Body of pancreas (tissue), 4 donors: ENCODE results near the gene RNF212. TPM values are rescaled to one million over a fixed set of nuclear protein-coding genes. Genes with fewer than 3 reads are reported as not detected.
"Not testable (repeated sequence)": the region's sequence is repeated elsewhere in the genome, so short reads cannot be mapped to it uniquely, and the experiment has no call there.

Experiments used
- ATAC-seq: fragments of 150-250 bp; one replicate; pipeline ENCODE4 v1.9.1; 2016
- DNase-seq, 4 donors: peaks; one replicate each; pipeline ENCODE4 v3.0.0-alpha.2; 2019
- H3K27ac ChIP-seq, 4 donors: fragments of 200-600 bp; sonication (generic); 1 replicate in 3 of 4; 2 replicates in 1 of 4; pipeline versions ENCODE4 v1.5.1 to v1.6.1; 2016 to 2019; ENCODE audit warnings: mild to moderate bottlenecking in 1 of 4, mixed read lengths in 1 of 4, moderate library complexity in 1 of 4
- H3K27me3 ChIP-seq, 2 donors: fragments of 200-600 bp; sonication (generic); one replicate each; pipeline ENCODE4 v1.6.0; 2016; ENCODE audit warnings: mild to moderate bottlenecking in 1 of 2
- H3K36me3 ChIP-seq, 2 donors: fragments of 200-600 bp; sonication (generic); replicated peaks in 1 of 2; 2 replicates each; pipeline ENCODE4 v1.5.1; 2016; ENCODE audit warnings: low read depth in 2 of 2; ENCODE audit not compliant: insufficient read depth in 1 of 2
- H3K4me1 ChIP-seq: fragments of 200-600 bp; sonication (generic); one replicate; pipeline ENCODE4 v1.6.0; 2016
- H3K4me3 ChIP-seq, 2 donors: fragments of 200-600 bp; sonication (generic); 1 replicate in 1 of 2; 2 replicates in 1 of 2; pipeline ENCODE4 v1.5.1; 2016 to 2019
- H3K9me3 ChIP-seq, 3 donors: fragments of 200-600 bp; sonication (generic); 1 replicate in 2 of 3; 2 replicates in 1 of 3; pipeline ENCODE4 v1.5.1; 2016
- CTCF ChIP-seq, 7 experiments: fragments of 450-650 bp in 4 of 7; fragments of 200-600 bp in 3 of 7; sonication (generic) in 3 of 7; IDR thresholded peaks; one replicate each; pipeline ENCODE4 v1.5.1; 2016 to 2019; ENCODE audit warnings: antibody characterized with exemption in 7 of 7
- POLR2A ChIP-seq, 3 donors: fragments of 450-650 bp; IDR thresholded peaks; one replicate each; pipeline ENCODE4 v1.6.1; 2016; ENCODE audit warnings: antibody characterized with exemption in 3 of 3, mild to moderate bottlenecking in 2 of 3
- WGBS, 2 donors: methylation state at CpG; one replicate each; pipeline ENCODE4 v1.1.5; 2017; 5-methylcytosine and 5-hydroxymethylcytosine counted together
- intact Hi-C: fragments of 100-400 bp; cut with DNase I; formaldehyde crosslinking; loops from one replicate; pipeline ENCODE4 v1.15.1; 2023
- total RNA-seq, 2 donors: library from RNA; depleted of rRNA; stranded (reverse); fragments of >200 nt; gene quantifications; one replicate each; pipeline ENCODE4 v1.1.0, GENCODE V29; 2016

RNF212 gene
- total RNA-seq, 2 donors from 2014 or later = 8.2 to 20.5 TPM

DNA sequence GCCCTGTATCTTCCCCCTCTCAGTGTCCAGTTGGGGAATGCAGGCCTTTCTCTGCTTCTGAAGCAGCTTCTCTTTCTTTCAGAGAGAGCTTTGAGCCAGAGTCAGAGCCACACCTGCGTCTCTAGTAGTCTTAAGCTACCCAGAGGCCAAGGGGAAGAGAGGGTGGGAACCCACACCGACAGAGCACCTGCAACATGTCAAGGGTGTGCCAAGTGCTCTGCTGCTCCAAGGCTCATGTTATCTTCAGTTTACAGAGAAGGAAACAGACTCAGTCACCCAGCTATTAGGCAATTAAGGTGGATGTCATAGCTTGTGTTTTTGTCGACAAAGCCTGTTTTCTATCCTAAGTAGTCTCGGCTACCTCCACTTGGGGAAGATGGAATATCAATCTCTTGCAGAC is 22.7 kb upstream of the RNF212 start:
- Histone ChIP-seq H3K27me3 (no peaks in the 10 kb centered on the region), H3K36me3 (no peaks in the 10 kb centered on the region), H3K4me3 (peak overlapping the region in 1 of 2 donors; percentile 18), H3K9me3 (no peaks in the 10 kb centered on the region), H3K27ac (peak overlapping the region; percentile 71 to 84 (median 76)), H3K4me1 (peaks cover 40% of the 10 kb centered on the region)
- DNase-seq = peak; percentile 90 to 96 (median 92)
- WGBS, 2 donors = 13 to 26% methylated on average over 4 of the region's 4 CpGs
- peak; percentile 97 for ATAC-seq
- intact Hi-C loops = no loop called here
- TF ChIP-seq POLR2A (IDR thresholded peaks at IDR 0.05) = peak; percentile 60 to 92 (median 86)
- TF ChIP-seq CTCF (IDR thresholded peaks at IDR 0.05) = peak in 2 of 7 experiments; percentile 2 to 3

DNA sequence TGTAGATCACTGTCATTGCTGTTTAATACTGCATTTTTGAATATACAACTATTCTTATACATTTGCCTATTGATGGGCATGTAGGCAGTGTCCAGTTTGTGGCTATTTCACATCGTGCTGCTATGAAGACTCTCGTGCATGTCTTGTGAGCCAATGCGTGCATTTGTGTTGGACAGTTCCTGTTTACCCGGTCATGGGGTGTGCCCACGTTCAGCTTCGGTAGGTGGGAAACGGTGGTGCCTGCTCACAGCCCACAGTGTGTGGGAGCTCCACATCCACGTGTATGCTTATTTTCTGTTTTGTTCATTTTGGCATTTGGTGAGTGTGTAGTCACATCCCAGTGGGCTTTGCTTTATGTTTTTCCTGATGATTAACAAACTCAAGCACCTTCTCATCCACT is 19.7 kb upstream of the RNF212 start:
- ATAC-seq (no peak), DNase-seq (no peak)
- Histone ChIP-seq H3K27ac (peak overlapping the region; percentile 9 to 84 (median 46)), H3K36me3 (no peaks in the 10 kb centered on the region), H3K4me1 (peaks cover 64% of the 10 kb centered on the region), H3K9me3 (no peaks in the 10 kb centered on the region), H3K27me3 (no peaks in the 10 kb centered on the region), H3K4me3 (no peak overlapping the region)
- 35 to 42% methylated on average over 8 of the region's 8 CpGs for WGBS, 2 donors
- intact Hi-C loops = no loop called here
- no peak for TF ChIP-seq CTCF (IDR thresholded peaks at IDR 0.05)
- TF ChIP-seq POLR2A (IDR thresholded peaks at IDR 0.05) = no peak

DNA sequence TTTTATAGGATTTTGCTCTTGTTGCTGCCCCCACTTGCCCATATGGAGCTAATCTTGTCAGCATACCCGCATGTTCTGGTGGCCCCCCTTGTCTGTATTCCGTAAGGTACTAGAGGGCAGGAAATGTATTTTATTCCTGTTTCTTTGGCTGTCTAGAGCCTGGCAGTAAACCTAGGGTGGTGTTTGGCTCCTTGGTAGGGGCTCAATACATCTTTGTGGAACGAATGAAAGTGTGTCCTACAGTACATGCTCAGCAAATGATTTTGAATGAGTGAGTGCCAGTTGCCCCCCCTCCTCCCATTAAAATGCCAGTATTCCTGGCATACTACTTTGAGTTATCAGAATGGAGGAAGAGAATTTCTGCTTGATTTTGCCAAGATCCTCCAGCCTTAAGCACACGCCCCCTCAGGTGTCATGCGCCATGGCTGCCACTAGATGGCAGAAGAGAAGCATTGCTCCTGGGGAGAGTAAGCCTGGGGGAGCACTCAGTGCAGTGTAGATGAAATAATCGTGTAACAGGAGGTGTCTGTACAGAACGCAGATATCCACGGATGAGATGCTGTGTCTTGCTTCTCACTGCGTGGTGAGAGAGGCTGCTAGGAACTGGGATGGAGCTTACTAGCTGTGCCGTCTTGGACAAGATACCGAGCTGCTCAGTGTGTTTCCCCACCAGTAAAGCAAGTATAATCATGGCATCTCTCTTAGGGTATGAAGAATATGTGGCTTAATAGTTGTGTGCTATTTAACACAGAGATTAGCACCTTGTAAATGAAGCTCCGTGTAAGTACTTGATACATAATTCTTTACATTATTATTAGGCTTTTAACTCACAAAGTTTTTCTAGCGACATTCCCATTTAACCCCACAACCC is 17.2 kb upstream of the RNF212 start:
- no peaks in the 10 kb centered on the region for H3K36me3 ChIP-seq
- H3K9me3 ChIP-seq = no peaks in the 10 kb centered on the region
- H3K4me1 ChIP-seq = peaks cover 49% of the 10 kb centered on the region
- intact Hi-C loops = no loop called here
- ATAC-seq = peak; percentile 91
- WGBS, 2 donors = 26 to 27% methylated on average over 13 of the region's 13 CpGs
- H3K4me3 ChIP-seq = no peak overlapping the region
- peak overlapping the region in 3 of 4 donors; percentile 19 to 35 (median 19) for H3K27ac ChIP-seq
- no peaks in the 10 kb centered on the region for H3K27me3 ChIP-seq
- no peak for TF ChIP-seq POLR2A (IDR thresholded peaks at IDR 0.05)
- TF ChIP-seq CTCF (IDR thresholded peaks at IDR 0.05) = peak; percentile 95 to 99 (median 99)
- peak; percentile 71 to 80 (median 77) for DNase-seq

DNA sequence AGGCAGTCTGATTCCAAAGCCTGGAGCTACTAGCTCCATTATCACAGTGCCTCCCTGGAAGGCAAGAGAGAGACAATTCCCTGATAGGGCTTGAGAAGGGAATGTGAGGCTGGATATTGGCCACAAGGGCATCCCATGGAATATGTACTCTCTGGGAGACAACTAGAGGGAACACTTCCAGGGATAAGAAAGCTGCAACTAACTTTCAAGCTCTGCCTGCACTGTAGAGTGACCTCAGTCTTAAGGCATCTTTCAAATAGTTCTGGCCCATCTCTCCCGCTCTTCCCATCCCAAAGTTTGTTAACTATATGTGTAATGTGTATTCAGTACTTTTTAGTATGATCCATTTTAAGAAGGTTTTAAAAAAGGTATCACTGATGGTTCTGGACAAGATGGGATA is 13.1 kb upstream of the RNF212 start:
- no peaks in the 10 kb centered on the region for H3K36me3 ChIP-seq
- 75 to 96% methylated on average over 1 of the region's 1 CpG for WGBS, 2 donors
- intact Hi-C loops = no loop called here

DNA sequence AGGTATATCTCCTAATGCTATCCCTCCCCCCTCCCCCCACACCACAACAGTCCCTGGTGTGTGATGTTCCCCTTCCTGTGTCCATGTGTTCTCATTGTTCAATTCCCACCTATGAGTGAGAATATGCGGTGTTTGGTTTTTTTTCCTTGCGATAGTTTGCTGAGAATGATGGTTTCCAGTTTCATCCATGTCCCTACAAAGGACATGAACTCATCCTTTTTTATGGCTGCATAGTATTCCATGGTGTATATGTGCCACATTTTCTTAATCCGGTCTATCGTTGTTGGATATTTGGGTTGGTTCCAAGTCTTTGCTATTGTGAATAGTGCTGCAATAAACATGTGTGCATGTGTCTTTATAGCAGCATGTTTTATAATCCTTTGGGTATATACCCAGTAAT is 12.1 kb upstream of the RNF212 start:
- H3K27ac ChIP-seq, H3K4me3 ChIP-seq, H3K9me3 ChIP-seq, intact Hi-C loops, ATAC-seq, H3K36me3 ChIP-seq, DNase-seq, H3K27me3 ChIP-seq: not testable (repeated sequence)
- WGBS, 2 donors = 95 to 98% methylated on average over 4 of the region's 4 CpGs
- H3K4me1 ChIP-seq = peaks cover 18% of the 10 kb centered on the region

More for the DNA sequence above, 13.1 kb upstream of the RNF212 start:
- ATAC-seq (no peak), DNase-seq (no peak)
- Histone ChIP-seq H3K4me3 (no peak overlapping the region), H3K4me1 (peaks cover 28% of the 10 kb centered on the region), H3K27ac (no peak overlapping the region), H3K9me3 (no peaks in the 10 kb centered on the region), H3K27me3 (no peaks in the 10 kb centered on the region)
- TF ChIP-seq CTCF (IDR thresholded peaks at IDR 0.05) (no peak), POLR2A (IDR thresholded peaks at IDR 0.05) (no peak)
